GM13977 (cell line): ENCODE results near the gene KCNMA1.
"Not testable (repeated sequence)": the region's sequence is repeated elsewhere in the genome, so short reads cannot be mapped to it uniquely, and the experiment has no call there.

Experiments
- DNase-seq: peaks from one replicate; pipeline ENCODE4 v3.0.0; 2012; ENCODE audit warnings: low spot score
- CTCF ChIP-seq: IDR thresholded peaks from 2 replicates; pipeline ENCODE4 v1.5.1; 2012; ENCODE audit warnings: mild to moderate bottlenecking, control low read depth; ENCODE audit not compliant: insufficient read depth; ENCODE audit errors: extremely low read depth, missing control alignments
- in situ Hi-C: fragments of 300-500 bp; cut with MboI; formaldehyde crosslinking; loops from one replicate; pipeline ENCODE4 v1.12.0; 2022; ENCODE audit warnings: low sequenced_read_pairs, low pct_unique_long_range_greater_than_20kb, mixed read lengths, inconsistent platforms; ENCODE audit not compliant: unreplicated experiment

Gene KCNMA1

GRCh38 chr10:77341055-77341454, 296.6 kb downstream of the KCNMA1 start:
- in situ Hi-C loops = no loop called here
- TF ChIP-seq CTCF = no peak

GRCh38 chr10:77339872-77340271, 297.7 kb downstream of the KCNMA1 start:
- in situ Hi-C loops, DNase-seq: not testable (repeated sequence)

More at GRCh38 chr10:77341055-77341454, 296.6 kb downstream of the KCNMA1 start:
- no peak for DNase-seq

- in situ Hi-C loops = no loop called here
- no peak for TF ChIP-seq CTCF
- DNase-seq = no peak
Measured at GRCh38 chr10:77339166-77339565, 298.4 kb downstream of the KCNMA1 start.

GRCh38 chr10:77338143-77338542, 299.5 kb downstream of the KCNMA1 start:
- no peak for TF ChIP-seq CTCF
- in situ Hi-C loops = no loop called here
- no peak for DNase-seq

- in situ Hi-C loops = no loop called here
- no peak for TF ChIP-seq CTCF
Measured at GRCh38 chr10:77334501-77334900, 303.1 kb downstream of the KCNMA1 start.

GRCh38 chr10:77333610-77334340, 303.8 kb downstream of the KCNMA1 start:
- in situ Hi-C loops = no loop called here
- TF ChIP-seq CTCF = no peak
- no peak for DNase-seq

More at GRCh38 chr10:77334501-77334900, 303.1 kb downstream of the KCNMA1 start:
- DNase-seq = no peak

GRCh38 chr10:77332256-77332655, 305.4 kb downstream of the KCNMA1 start:
- no peak for TF ChIP-seq CTCF
- in situ Hi-C loops = no loop called here
- no peak for DNase-seq
